K562 (cell line): Measurements from ENCODE around the gene SMAP2. TPM values are rescaled to one million over a fixed set of nuclear protein-coding genes. Genes with fewer than 3 reads are reported as not detected.
A peak's percentile ranks its signal among the peaks of the same experiment; 100 is the strongest.

Experiments used
- ATAC-seq: fragments of 200-7000 bp; cut with Tn5 transposase; 3 replicates; pipeline ENCODE4 v1.9.1; 2020; ENCODE audit warnings: moderate library complexity
- BruUV-seq: library from RNA; stranded (reverse); fragments of 400-500 nt; replicated peaks from 2 replicates; lab custom pipeline; 2021; lab: Mats Ljungman, UMichigan
- CTCF ChIA-PET: fragments of 300-600 bp; formaldehyde crosslinking; extraction: SDS; loops from one replicate; lab custom pipeline; 2021; ENCODE audit warnings: low intra/inter-chr PET ratio; lab: Yijun Ruan, JAX
- POLR2A ChIA-PET: fragments of 300-600, 350-650 bp; sonication (Branson Sonifier 250); formaldehyde crosslinking; extraction: SDS; loops from one replicate; lab custom pipeline; 2021; ENCODE audit warnings: antibody characterized with exemption, inconsistent platforms; lab: Yijun Ruan, JAX
- DNase-seq, 4 experiments: peaks; one replicate each; pipeline versions ENCODE4 v3.0.0 to v3.0.0-alpha.2; 2011 to 2018; ENCODE audit warnings: low spot score in 3 of 4, mixed read lengths in 3 of 4; ENCODE audit errors: extremely low read depth in 1 of 4
- FAIRE-seq: peaks from 2 replicates; lab custom pipeline; 2011; peaks lifted over from hg19 to GRCh38; lab: Jason Lieb, UNC
- H2AFZ ChIP-seq: 2 replicates; pipeline ENCODE4 v1.6.0; 2011; ENCODE audit warnings: low read depth, low read length, control low read depth, inconsistent platforms
- H3K27ac ChIP-seq: fragments of 200-600 bp; 3 replicates; pipeline ENCODE4 v1.8.0; 2011; ENCODE audit warnings: low read depth, mild to moderate bottlenecking, control low read depth, inconsistent platforms, low read length, moderate library complexity, mixed read lengths; ENCODE audit errors: extremely low read depth
- H3K27me3 ChIP-seq, 2 experiments: fragments of 300-600 bp in 1 of 2; 2 replicates in 1 of 2; 3 replicates in 1 of 2; pipeline versions ENCODE4 v1.6.0 to v1.8.0; 2011; ENCODE audit warnings: inconsistent platforms in 2 of 2, low read length in 2 of 2, mild to moderate bottlenecking in 1 of 2, mixed read lengths in 1 of 2, moderate library complexity in 1 of 2; ENCODE audit not compliant: control insufficient read depth in 2 of 2, insufficient read depth in 2 of 2
- H3K36me3 ChIP-seq: fragments of 300-600 bp; 3 replicates; pipeline ENCODE4 v1.8.0; 2011; ENCODE audit warnings: mild to moderate bottlenecking, low read length, inconsistent platforms; ENCODE audit not compliant: control insufficient read depth, insufficient read depth
- H3K4me1 ChIP-seq, 2 experiments: fragments of 200-600 bp in 1 of 2; replicated peaks in 1 of 2; 2 replicates in 1 of 2; 3 replicates in 1 of 2; pipeline versions ENCODE4 v1.5.1 to v1.8.0; 2011; ENCODE audit warnings: inconsistent platforms in 2 of 2, low read length in 2 of 2, mild to moderate bottlenecking in 1 of 2, mixed read lengths in 1 of 2, moderate library complexity in 1 of 2; ENCODE audit not compliant: control insufficient read depth in 2 of 2, insufficient read depth in 2 of 2
- H3K4me2 ChIP-seq: 2 replicates; pipeline ENCODE4 v1.6.1; 2011; ENCODE audit warnings: low read length, control low read depth, inconsistent platforms, mixed read lengths; ENCODE audit not compliant: insufficient read depth
- H3K4me3 ChIP-seq: fragments of 200-600 bp; sonication (generic), shearing (Covaris generic); 2 replicates; pipeline ENCODE4 v1.5.1; 2016; ENCODE audit warnings: control low read depth, inconsistent platforms
- H3K79me2 ChIP-seq: fragments of 200-600 bp; 3 replicates; pipeline ENCODE4 v1.8.0; 2011; ENCODE audit warnings: low read length, inconsistent platforms; ENCODE audit not compliant: control insufficient read depth, insufficient read depth
- H3K9ac ChIP-seq, 2 experiments: 2 replicates each; pipeline versions ENCODE4 v1.6.0 to v1.6.1; 2011; ENCODE audit warnings: low read depth in 2 of 2, low read length in 2 of 2, control low read depth in 1 of 2, inconsistent platforms in 1 of 2, mild to moderate bottlenecking in 1 of 2, mixed read lengths in 1 of 2; ENCODE audit not compliant: insufficient read depth in 1 of 2
- H3K9me1 ChIP-seq: one replicate; pipeline ENCODE4 v1.6.0; 2011; ENCODE audit warnings: inconsistent platforms, mild to moderate bottlenecking, low read length, moderate library complexity; ENCODE audit not compliant: control insufficient read depth, insufficient read depth
- H3K9me3 ChIP-seq: replicated peaks from 2 replicates; pipeline ENCODE4 v1.5.1; 2011; ENCODE audit warnings: low read depth, low read length, inconsistent platforms; ENCODE audit not compliant: control insufficient read depth, insufficient read depth
- H4K20me1 ChIP-seq: replicated peaks from 2 replicates; pipeline ENCODE4 v1.6.1; 2011; ENCODE audit warnings: low read length, inconsistent platforms, mixed read lengths; ENCODE audit not compliant: control insufficient read depth, insufficient read depth
- ARID3B ChIP-seq: fragments of 250-450 bp; sonication (Bioruptor Pico); IDR thresholded peaks from 2 replicates; pipeline ENCODE4 v1.4.0; 2020; ENCODE audit warnings: borderline replicate concordance
- CTCF ChIP-seq, 3 experiments: IDR thresholded peaks in 2 of 3; conservative IDR thresholded peaks in 1 of 3; 2 replicates each; pipeline ENCODE4 v1.5.1; 2011 to 2012; ENCODE audit warnings: low read length in 3 of 3, mild to moderate bottlenecking in 3 of 3, control low read depth in 2 of 3, improper control_type of control experiment in 1 of 3, inconsistent platforms in 1 of 3, low read depth in 1 of 3, mixed read lengths in 1 of 3, moderate library complexity in 1 of 3; ENCODE audit not compliant: insufficient read depth in 2 of 3
- HEY1 ChIP-seq: fragments of 250-450 bp; sonication (Bioruptor Pico); IDR thresholded peaks from 2 replicates; pipeline ENCODE4 v1.5.0; 2020; ENCODE audit warnings: mild to moderate bottlenecking, moderate library complexity, borderline replicate concordance
- NFIC ChIP-seq: fragments of 450-650 bp; IDR thresholded peaks from 2 replicates; pipeline ENCODE4 v1.6.1; 2017; ENCODE audit warnings: mild to moderate bottlenecking, inconsistent platforms
- PTRF ChIP-seq: fragments of 450-650 bp; IDR thresholded peaks from 2 replicates; pipeline ENCODE4 v1.6.1; 2016; ENCODE audit warnings: mild to moderate bottlenecking, missing genetic modification characterization, missing compliant biosample characterization
- SP1 ChIP-seq: sonication (generic); formaldehyde crosslinking; IDR thresholded peaks from 2 replicates; pipeline ENCODE4 v1.8.1; 2022; ENCODE audit warnings: mild to moderate bottlenecking, missing genetic modification reagents
- ZFX ChIP-seq: sonication (generic); formaldehyde crosslinking; IDR thresholded peaks from 2 replicates; pipeline ENCODE4 v1.8.0; 2022; ENCODE audit warnings: mild to moderate bottlenecking, missing genetic modification reagents, moderate library complexity
- ZNF444 ChIP-seq: fragments of 250-450 bp; sonication (Bioruptor Pico); IDR thresholded peaks from 2 replicates; pipeline ENCODE4 v1.4.0; 2020; ENCODE audit warnings: mild to moderate bottlenecking, moderate library complexity
- ZNF592 ChIP-seq: fragments of 450-650 bp; IDR thresholded peaks from 2 replicates; pipeline ENCODE4 v1.6.1; 2017; ENCODE audit warnings: antibody characterized with exemption, mild to moderate bottlenecking
- in situ Hi-C: fragments of 300-500 bp; cut with MboI; formaldehyde crosslinking; loops from 4 replicates; pipeline ENCODE4 v1.15.0; 2018; ENCODE audit warnings: inconsistent platforms, mixed read lengths
- intact Hi-C: fragments of 100-400 bp; cut with micrococcal nuclease; formaldehyde crosslinking; loops from 2 replicates; pipeline ENCODE4 v1.14.2; 2022
- polyA plus RNA-seq, 8 experiments: library from polyadenylated mRNA; depleted of rRNA in 4 of 8; stranded (reverse) in 5 of 8; unstranded in 3 of 8; fragments of >200 nt; fragmentation: Nextera tagmentation in 2 of 8; fragmentation: Illumina TruSeq in 1 of 8; extraction: Ambion mirVana in 2 of 8; extraction: Trizol in 1 of 8; gene quantifications; 2 replicates each; pipeline versions ENCODE4 v1.2.1 to v1.2.3, GENCODE V29; 2011 to 2014; ENCODE audit warnings: inconsistent platforms in 1 of 8, missing spikeins in 1 of 8
- total RNA-seq, 7 experiments: library from RNA; depleted of rRNA in 6 of 7; stranded (reverse); fragments of >200 nt in 6 of 7; fragmentation: Illumina TruSeq in 2 of 7; extraction: Trizol in 2 of 7; gene quantifications; 2 replicates each; pipeline versions ENCODE4 v1.2.1 to v1.2.3, GENCODE V29; 2011 to 2021; ENCODE audit warnings: low replicate concordance in 1 of 7

The SMAP2 gene
- total and polyA plus RNA-seq, 9 of the 15 experiments (the other 6 are each of a cell fraction or from before 2014, with no cell fraction given) = 38.7 to 212 (median 94.1) TPM

GRCh38 chr1:40382108-40382460, 8.6 kb downstream of the SMAP2 start (continued):
- TF ChIP-seq ZNF592 = 0 out of 2 replicates have a peak, but pooled peaks have one; percentile 5
- no peak for TF ChIP-seq PTRF (tag)
- TF ChIP-seq, all 486 proteins: peak for 7

GRCh38 chr1:40382601-40383000, 9.1 kb downstream of the SMAP2 start:
- intact Hi-C loops = no loop called here
- peak overlapping the region; percentile 93 for H3K4me2 ChIP-seq
- peak overlapping the region; percentile 83 to 91; a peak in 3 of 4 replicates for H3K9ac ChIP-seq
- H3K36me3 ChIP-seq = peaks cover 36% of the 10 kb centered on the region
- ChIA-PET POLR2A (interaction anchor here (0.5 to 7.7 kb wide), 4 partner anchors 9 to 266 kb away, joined by 5 to 61 read pairs (median 26); partner anchors contain the start of gene SMAP2), CTCF (no interaction called here)
- peaks cover 38 to 75% of the 10 kb centered on the region in 2 experiments for H3K4me1 ChIP-seq
- no peak for FAIRE-seq
- no peaks in the 10 kb centered on the region for H3K9me1 ChIP-seq
- 0 out of 3 replicates have a peak, but pooled peaks have one; percentile 7 for ATAC-seq
- BruUV-seq = no TSS peak
- peak overlapping the region; percentile 95 for H3K27ac ChIP-seq
- H2AFZ ChIP-seq = no peak overlapping the region
- in situ Hi-C loops = no loop called here
- no peaks in the 10 kb centered on the region for H3K27me3 ChIP-seq
- DNase-seq = no peak
- peak overlapping the region; percentile 29; the same call in 1 of the 2 replicates for H3K4me3 ChIP-seq
- no peaks in the 10 kb centered on the region for H4K20me1 ChIP-seq
- H3K9me3 ChIP-seq = no peaks in the 10 kb centered on the region
- peaks cover 100% of the 10 kb centered on the region for H3K79me2 ChIP-seq
- TF ChIP-seq CTCF (IDR thresholded peaks at IDR 0.05 in 2 of 3, conservative IDR thresholded peaks at IDR 0.05 in 1 of 3; ENCODE audit: insufficient read depth in 2 of 3, low read depth in 1 of 3, low read length in 3 of 3) (peak in 1 of 3 experiments; percentile 15; a peak in 2 of 6 replicates), SP1 (CRISPR knock-in tag) (no peak), ZFX (CRISPR knock-in tag) (0 out of 2 replicates have a peak, but pooled peaks have one; percentile 31), ARID3B (CRISPR knock-in tag) (no peak), HEY1 (CRISPR knock-in tag) (0 out of 2 replicates have a peak, but pooled peaks have one; percentile 16), ZNF444 (CRISPR knock-in tag) (no peak), NFIC (0 out of 2 replicates have a peak, but pooled peaks have one; percentile 9)
